Peyer's patch (tissue), 4 donors: ENCODE results near the gene PRF1. TPM values are rescaled to one million over a fixed set of nuclear protein-coding genes. Genes with fewer than 3 reads are reported as not detected.
A peak's percentile ranks its signal among the peaks of the same experiment; 100 is the strongest.

ENCODE experiments used
- DNase-seq, 3 donors: peaks; one replicate each; pipeline ENCODE4 v3.0.0-alpha.2; 2017 to 2019
- H3K27ac ChIP-seq, 4 donors: fragments of 200-600 bp; sonication (generic); one replicate each; pipeline ENCODE4 v1.5.1; 2016 to 2019
- H3K27me3 ChIP-seq, 2 donors: fragments of 200-600 bp; sonication (generic); one replicate each; pipeline ENCODE4 v1.5.1; 2019
- H3K36me3 ChIP-seq, 3 donors: fragments of 200-600 bp; sonication (generic); one replicate each; pipeline ENCODE4 v1.5.1; 2016 to 2019
- H3K4me1 ChIP-seq, 4 donors: fragments of 200-600 bp; sonication (generic); one replicate each; pipeline ENCODE4 v1.5.1; 2016 to 2019
- H3K4me3 ChIP-seq, 4 donors: fragments of 200-600 bp; sonication (generic); 1 replicate in 3 of 4; 2 replicates in 1 of 4; pipeline ENCODE4 v1.5.1; 2016 to 2019; ENCODE audit warnings: mild to moderate bottlenecking in 1 of 4
- H3K9me3 ChIP-seq, 4 donors: fragments of 200-600 bp; sonication (generic); one replicate each; pipeline ENCODE4 v1.5.1; 2016 to 2019; ENCODE audit warnings: mild to moderate bottlenecking in 1 of 4
- CTCF ChIP-seq, 6 experiments: fragments of 450-650 bp in 4 of 6; fragments of 200-600 bp in 2 of 6; sonication (generic) in 1 of 6; IDR thresholded peaks; one replicate each; pipeline ENCODE4 v1.5.1; 2017 to 2019; ENCODE audit warnings: antibody characterized with exemption in 6 of 6, mild to moderate bottlenecking in 3 of 6, moderate library complexity in 1 of 6
- POLR2A ChIP-seq, 2 donors: fragments of 450-650 bp; IDR thresholded peaks; one replicate each; pipeline ENCODE4 v1.5.1; 2017; ENCODE audit warnings: antibody characterized with exemption in 2 of 2, mild to moderate bottlenecking in 2 of 2, moderate library complexity in 2 of 2
- total RNA-seq, 4 donors: library from RNA; depleted of rRNA; stranded (reverse); fragments of >200 nt; gene quantifications; one replicate each; pipeline ENCODE4 v1.1.0, GENCODE V29; 2016

PRF1 gene
- total RNA-seq, 4 donors from 2014 or later: 4.6 to 12.4 (median 6.3) TPM

- Histone ChIP-seq H3K36me3 (no peaks in the 10 kb centered on the region), H3K27me3 (no peaks in the 10 kb centered on the region), H3K4me3 (no peak overlapping the region), H3K4me1 (peaks cover 0 to 7% (median 0%) of the 10 kb centered on the region in 4 donors), H3K27ac (no peak overlapping the region), H3K9me3 (no peaks in the 10 kb centered on the region)
- no peak for TF ChIP-seq CTCF (IDR thresholded peaks at IDR 0.05)
- DNase-seq: no peak
Measured at GRCh38 chr10:70590655-70591416, 11.7 kb downstream of the PRF1 start.

GRCh38 chr10:70589762-70590654, 12.5 kb downstream of the PRF1 start:
- H3K9me3 ChIP-seq: no peaks in the 10 kb centered on the region
- peaks cover 0 to 7% (median 0%) of the 10 kb centered on the region in 4 donors for H3K4me1 ChIP-seq
- no peak overlapping the region for H3K4me3 ChIP-seq
- DNase-seq: peak in 2 of 3 donors; percentile 14 to 55
- H3K27me3 ChIP-seq: no peaks in the 10 kb centered on the region
- H3K27ac ChIP-seq: peak overlapping the region in 2 of 4 donors; percentile 13 to 52
- no peak for TF ChIP-seq CTCF (IDR thresholded peaks at IDR 0.05)
- TF ChIP-seq POLR2A (IDR thresholded peaks at IDR 0.05): no peak
- H3K36me3 ChIP-seq: no peaks in the 10 kb centered on the region

GRCh38 chr10:70588859-70589570, 13.5 kb downstream of the PRF1 start:
- Histone ChIP-seq H3K4me1 (peaks cover 0 to 7% (median 0%) of the 10 kb centered on the region in 4 donors), H3K27me3 (no peaks in the 10 kb centered on the region), H3K36me3 (no peaks in the 10 kb centered on the region), H3K9me3 (no peaks in the 10 kb centered on the region), H3K4me3 (no peak overlapping the region), H3K27ac (peak overlapping the region in 2 of 4 donors; percentile 13 to 52)
- DNase-seq: peak in 2 of 3 donors; percentile 4 to 19
- no peak for TF ChIP-seq CTCF (IDR thresholded peaks at IDR 0.05)
- TF ChIP-seq POLR2A (IDR thresholded peaks at IDR 0.05): no peak

- peak in 1 of 3 donors; percentile 3 for DNase-seq
- peaks cover 0 to 7% (median 0%) of the 10 kb centered on the region in 4 donors for H3K4me1 ChIP-seq
- no peaks in the 10 kb centered on the region for H3K27me3 ChIP-seq
- no peak overlapping the region for H3K27ac ChIP-seq
- H3K4me3 ChIP-seq: no peak overlapping the region
- TF ChIP-seq POLR2A (IDR thresholded peaks at IDR 0.05): no peak
- no peak for TF ChIP-seq CTCF (IDR thresholded peaks at IDR 0.05)
- no peaks in the 10 kb centered on the region for H3K36me3 ChIP-seq
- no peaks in the 10 kb centered on the region for H3K9me3 ChIP-seq
Measured at GRCh38 chr10:70588255-70588654, 14.3 kb downstream of the PRF1 start.

GRCh38 chr10:70587045-70587658, 15.4 kb downstream of the PRF1 start:
- H3K27me3 ChIP-seq: no peaks in the 10 kb centered on the region

More at GRCh38 chr10:70587045-70587658, 15.4 kb downstream of the PRF1 start:
- peaks cover 0 to 7% (median 0%) of the 10 kb centered on the region in 4 donors for H3K4me1 ChIP-seq
- no peak overlapping the region for H3K27ac ChIP-seq
- no peak overlapping the region for H3K4me3 ChIP-seq
- TF ChIP-seq CTCF (IDR thresholded peaks at IDR 0.05): no peak
- TF ChIP-seq POLR2A (IDR thresholded peaks at IDR 0.05): no peak
- no peaks in the 10 kb centered on the region for H3K9me3 ChIP-seq
- H3K36me3 ChIP-seq: no peaks in the 10 kb centered on the region
- peak in 1 of 3 donors; percentile 14 for DNase-seq
